ENCODE measurements around the gene SSX2IP.

DNA sequence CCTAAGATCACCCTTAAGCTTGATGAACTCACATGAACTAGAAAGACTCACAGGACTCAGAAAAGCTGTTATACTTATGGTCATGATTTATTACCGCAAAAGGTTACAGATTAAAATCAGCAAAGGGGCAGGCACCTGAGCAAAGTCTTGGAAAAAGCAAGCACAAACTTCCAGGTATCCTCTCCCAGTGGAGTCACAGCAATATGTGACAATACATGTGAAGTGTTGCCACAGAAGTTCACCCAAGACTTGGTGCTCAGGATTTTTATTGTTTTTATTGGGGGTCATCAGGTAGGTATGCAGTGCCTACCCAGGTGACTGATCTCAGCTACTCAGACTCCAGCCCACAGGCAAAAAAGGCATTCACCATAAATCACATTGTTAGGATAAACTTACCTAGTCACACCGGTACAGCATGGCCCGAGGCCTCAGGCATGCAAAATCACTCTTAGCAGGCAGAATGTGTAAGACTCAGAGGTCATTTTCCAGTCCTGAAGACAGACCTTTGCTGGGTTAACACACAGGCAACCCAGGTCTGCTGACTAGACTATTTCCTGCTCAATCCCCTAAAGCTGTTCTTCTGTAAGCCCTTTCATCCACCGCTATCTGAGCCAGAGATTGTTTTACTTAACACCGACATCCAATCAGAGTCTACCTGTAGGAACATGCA, 55.6 kb downstream of the SSX2IP start:
- TF ChIP-seq GATA3 (IDR thresholded peaks at IDR 0.05; ENCODE audit: low read depth, low read length), result no peak
- TF ChIP-seq GATA2 (IDR thresholded peaks at IDR 0.05; ENCODE audit: low read depth, low read length), result no peak

All from SH-SY5Y (cell line).